ENCODE data around the gene FARS2.
"Not testable (repeated sequence)": the region's sequence is repeated elsewhere in the genome, so short reads cannot be mapped to it uniquely, and the experiment has no call there.

The FARS2 gene

DNA sequence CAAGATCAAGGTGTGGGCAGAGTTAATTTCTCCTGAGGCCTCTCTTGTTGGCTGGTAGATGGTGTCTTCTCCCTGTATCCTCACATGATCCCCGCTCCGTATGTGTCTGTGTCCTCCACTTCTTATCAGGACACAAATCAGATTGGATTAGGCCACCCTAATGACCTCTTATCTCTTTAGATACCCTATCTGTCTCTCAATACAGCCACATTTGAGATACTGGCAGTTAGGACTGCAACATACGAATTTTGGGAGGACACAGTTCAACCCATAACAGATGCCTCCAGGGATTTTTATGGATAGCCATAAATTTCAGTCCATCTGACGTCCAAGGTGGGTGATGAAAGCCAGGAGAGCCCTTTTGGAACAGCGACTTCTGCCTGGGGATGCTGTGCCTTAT is 376.4 kb downstream of the FARS2 start:
- no peak for DNase-seq (ENCODE audit: low read depth)

DNA sequence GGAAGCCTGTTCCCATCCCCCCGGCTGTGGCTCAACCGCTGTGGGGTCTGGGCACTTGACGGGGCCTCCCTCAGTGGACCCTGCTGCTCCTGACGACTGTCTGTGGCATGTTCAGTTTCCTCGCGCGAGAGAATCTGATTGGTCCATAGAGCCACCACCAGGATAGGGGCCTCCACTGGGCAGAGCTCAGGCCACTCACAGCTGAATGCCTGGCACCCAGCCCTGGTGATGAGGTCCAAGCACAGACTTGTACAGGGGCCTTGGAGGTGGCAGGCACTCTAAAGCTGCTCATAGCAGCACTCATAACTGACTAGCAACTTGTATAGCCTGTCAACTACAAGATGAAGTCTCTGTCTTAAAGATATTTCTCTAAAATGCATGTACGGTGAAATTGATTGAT is 377.4 kb downstream of the FARS2 start:
- no peak for DNase-seq (ENCODE audit: low read depth)

DNA sequence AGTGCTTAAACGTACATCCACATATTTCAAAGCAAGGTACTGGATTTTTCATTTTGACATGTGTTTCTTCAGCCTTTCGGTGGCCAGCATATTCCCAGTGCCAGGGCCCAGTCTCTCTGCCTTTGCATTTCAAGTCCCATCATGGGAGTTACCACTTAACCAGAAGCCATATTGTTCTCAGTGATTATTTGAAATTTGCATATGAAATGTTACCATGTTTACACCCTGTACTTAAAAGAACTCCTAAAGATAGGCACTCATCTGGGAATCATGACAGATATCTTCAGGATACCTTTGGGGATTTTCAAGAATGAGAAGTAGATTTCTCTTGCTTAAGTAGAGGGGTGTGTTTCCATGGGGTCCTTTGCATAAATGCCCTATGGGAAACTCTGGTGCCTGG is 377.9 kb downstream of the FARS2 start:
- DNase-seq (ENCODE audit: low read depth), result no peak

DNA sequence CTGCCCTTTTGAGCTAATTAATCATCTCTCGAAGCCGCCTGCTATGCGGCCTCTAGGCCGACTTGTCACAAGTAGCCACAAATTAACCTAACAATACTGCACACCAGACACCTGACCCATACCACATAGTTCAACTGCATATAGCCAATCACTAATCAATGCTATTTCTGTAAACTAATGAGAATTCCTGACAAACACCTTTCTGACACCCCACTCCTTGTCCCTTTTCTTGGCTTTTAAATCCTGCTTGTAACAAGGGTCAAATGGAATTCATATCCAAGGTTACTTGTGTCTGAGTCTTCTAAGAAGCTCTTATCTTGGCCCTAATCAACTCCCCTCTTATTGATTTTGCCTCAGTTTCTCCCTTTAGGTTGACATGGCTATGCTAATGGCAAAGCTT is 379.3 kb downstream of the FARS2 start:
- no peak for DNase-seq (ENCODE audit: low read depth)

DNA sequence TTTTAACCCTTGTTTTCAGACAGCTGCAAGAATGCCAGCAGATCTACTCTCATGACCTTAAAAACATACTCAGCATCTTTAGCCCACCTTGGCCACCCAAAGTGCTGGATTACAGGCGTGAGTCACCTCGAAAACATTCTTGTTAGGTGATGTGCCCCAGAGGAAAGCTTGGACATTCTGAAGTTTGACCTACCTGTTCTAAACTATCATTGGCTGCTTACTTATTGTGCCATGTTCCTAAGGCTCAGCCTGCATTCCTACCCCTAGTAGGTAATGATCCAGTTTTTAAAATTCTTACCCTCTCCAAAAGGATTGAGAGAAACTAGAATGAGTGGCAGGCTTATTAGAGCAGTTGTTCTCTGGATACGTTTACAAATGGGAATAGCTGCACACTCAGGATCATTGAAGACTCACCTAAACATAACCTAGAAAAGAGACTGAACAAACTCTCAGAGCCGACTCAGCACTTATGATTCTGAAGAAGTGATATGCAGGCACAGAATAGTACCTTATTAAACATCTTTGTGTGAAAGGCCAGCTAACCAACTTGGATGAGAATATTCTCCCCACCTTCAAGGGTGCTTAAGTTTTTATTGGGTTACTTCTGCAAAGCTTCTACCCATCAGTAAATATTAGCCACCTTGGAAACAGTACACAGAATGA is 383.3 kb downstream of the FARS2 start:
- DNase-seq (ENCODE audit: low read depth), result no peak

DNA sequence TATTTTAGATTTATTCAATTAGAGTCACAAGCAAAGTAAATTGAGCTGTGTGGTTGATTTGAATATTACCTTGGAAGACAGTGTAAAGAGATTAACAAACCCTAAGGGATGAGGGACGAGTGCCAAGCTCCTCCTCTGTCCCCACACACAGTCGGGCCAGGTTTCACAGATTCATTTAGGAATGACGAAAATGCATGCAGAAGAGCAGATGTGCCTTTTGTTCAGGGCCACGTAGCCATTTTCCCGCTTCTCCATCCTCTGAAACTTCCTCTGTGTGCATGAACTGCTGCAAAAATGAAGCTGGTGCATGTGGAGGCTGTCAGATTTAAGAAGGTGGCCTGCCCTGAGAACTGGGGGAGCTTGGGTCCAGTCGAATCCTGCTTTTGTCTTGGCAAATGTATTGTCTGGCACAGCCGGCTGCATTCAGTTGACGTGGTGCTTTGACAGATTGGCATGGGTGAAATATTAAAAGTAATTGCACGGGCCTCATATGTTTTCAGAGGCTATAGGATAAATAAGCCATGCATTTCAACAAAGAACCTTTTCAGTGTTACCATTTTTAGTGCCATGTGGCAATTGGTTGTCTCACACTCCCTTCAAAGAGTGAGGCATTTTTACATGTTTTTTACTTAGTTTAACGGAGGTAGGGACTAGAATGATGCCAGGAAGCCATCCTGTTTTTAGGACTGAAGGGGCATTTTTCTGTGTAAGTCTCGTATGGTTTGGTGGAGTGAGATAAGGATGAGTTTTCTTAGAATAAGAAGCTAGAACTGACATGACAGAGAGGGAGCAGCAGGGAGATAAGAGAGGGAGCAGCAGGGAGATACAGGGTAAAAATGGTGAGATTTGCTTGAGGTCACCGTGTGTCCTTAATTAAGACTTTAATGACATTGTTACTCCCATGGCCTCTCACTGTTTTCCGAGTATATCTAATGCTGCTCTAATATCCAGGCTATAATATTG is 384.3 kb downstream of the FARS2 start:
- no peak for DNase-seq (ENCODE audit: low read depth)

DNA sequence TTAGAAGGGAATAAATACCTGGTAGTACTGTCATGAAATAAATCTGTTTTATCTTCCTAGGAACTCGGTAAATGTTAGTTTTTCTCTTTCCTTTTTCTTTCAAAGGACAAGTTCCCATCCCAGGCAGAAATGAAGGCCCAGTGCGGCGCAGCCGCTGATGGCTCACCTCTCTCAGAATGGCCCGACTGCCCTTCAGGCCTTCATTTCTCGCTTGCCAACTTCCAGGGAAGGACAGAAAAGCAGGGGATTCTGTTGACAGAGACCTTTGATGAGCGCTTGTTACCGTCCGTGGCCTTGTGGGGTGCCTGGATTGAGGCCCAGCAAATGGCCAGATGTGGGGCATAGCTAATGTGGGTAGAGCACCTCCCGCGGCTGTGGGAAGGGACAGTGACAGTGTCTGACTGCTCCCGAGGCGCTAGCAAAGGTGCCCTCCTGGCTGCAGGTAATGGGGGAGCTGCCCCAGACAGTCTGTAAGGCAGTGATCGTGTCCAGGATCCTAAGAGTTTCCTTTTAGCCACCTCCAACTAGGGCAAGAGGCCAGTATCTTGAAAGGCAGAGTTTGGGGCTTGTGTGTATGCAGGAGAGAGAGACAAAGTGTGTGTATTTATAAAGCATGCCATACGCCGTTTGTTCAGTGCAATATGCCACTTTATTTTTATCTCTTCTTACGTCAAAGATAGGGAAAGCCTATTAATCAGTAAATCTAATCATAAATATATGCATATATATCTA is 391.3 kb downstream of the FARS2 start:
- no peak for DNase-seq (ENCODE audit: low read depth)

DNA sequence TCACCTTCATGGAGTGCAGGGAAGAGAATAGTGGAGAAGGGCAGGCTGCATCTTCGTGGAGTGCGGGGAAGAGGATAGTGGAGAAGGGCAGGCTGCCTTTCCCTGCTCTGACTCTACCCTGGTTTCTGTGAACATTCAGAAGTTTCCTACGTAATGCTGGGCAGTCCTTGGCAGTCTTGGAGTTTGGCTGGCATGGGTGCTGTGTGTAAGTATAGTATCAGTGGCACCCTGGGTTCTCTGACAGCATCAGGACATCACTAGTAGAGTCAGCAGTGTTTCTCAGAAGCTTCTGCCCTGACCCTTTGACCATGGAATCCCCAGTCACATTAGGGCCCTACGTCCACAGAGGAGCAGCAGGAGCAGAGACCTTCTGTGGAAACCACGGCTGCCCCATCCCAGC is 392.5 kb downstream of the FARS2 start:
- DNase-seq (ENCODE audit: low read depth), result no peak

DNA sequence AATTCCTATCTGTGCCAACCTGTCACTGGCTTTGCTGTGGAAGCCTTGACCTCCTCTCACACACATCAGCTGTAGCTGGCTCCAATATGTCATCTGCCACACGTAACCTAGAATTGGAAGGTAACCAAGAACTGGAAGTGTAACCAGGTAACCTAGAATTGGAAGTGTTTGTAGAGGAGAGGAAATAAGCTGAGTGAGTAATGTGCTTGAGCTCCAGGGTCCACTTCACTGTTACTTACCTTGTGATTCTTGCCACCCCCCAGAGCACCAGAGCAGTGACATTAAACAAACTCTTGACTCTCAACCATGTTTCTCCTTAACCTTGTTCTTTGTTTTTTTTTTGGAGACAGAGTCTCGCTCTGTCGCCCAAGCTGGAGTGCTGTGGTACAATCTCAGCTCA is 394.9 kb downstream of the FARS2 start:
- no peak for DNase-seq (ENCODE audit: low read depth)

DNA sequence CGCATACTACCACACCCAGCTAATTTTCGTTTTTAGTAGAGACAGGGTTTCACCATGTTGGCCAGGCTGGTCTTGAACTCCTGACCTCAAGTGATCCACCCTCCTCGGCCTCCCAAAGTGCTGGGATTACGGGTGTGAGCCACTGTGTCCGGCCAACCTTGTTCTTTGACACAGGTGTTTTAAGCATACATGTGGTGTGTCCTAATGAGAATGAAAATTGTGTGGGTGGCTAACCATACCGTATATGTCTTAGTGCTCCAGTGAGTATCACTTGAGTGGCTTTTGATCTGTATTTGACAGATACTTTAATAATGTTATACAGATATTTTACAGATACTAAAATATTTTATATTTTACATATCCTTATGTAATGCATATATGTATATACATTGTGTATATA is 395.4 kb downstream of the FARS2 start:
- DNase-seq (ENCODE audit: low read depth), result not testable (repeated sequence)

DNA sequence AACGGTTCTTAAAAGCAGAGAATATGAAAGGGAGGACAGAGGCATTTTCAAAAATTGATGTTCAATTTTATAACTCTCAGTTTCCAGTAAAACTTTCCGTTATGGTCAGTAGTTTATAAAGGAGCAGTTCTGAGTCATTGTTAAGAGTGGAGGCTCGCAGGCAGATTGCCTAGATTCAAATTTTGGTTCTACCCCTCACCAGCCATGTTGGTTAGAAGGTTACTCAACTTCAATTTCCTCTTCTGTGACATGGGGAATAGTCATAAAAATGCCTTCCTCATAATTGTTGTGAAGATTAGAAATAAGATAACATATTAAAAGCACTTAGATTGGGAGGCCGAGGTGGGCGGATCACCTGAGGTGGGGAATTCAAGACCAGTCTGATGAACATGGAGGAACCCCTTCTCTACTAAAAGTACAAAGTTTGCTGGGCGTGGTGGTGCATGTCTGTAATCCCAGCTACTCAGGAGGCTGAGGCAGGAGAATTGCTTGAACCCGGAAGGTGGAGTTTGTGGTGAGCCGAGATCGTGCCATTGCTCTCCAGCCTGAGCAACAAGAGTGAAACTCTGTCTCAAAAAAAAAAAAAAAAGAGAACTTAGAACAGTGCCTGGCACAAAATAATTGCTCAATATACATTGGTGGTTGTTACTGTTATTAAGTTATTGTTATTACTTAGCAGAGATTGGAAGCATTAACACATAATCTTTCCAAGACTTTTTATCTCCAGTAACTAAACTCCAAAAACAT is 396.5 kb downstream of the FARS2 start:
- no peak for DNase-seq (ENCODE audit: low read depth)

DNA sequence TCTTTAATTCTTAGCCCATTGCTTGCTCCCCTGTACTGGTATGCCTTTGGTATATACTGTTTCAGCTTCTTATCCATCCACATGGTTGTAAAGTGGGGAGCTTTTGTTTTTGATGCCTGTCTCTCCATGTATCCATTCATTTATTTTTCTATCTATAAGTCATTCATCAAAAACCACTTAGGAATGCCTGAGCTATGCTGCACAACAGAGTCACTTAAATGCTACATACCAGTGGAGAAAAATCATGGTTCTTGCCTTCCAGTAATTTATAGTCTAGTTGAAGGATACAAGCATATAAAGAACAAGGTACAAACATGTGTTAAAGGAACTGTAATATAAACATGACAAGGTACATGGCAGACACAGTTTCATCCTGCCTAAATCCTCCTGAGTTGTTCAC is 398.2 kb downstream of the FARS2 start:
- no peak for DNase-seq (ENCODE audit: low read depth)

DNA sequence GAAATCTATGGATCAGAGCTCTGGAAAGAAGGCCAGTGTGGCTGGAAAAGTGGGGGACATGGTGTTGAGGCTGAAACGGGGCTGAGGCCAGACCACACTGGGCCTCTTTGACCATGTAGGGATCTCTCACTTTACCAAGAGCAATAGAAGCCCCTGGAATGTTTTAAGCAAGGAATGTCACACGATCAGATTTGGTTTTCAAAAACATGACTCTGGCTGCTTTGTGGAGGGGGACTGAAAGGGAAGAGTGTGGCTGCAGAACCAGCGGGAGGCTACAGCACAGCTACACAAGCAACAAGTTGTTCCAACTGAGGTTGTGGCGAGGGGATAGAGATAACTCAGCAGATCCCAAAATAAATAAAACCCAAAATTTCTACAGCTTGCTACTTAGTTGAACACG is 399.5 kb downstream of the FARS2 start:
- no peak for DNase-seq (ENCODE audit: low read depth)

DNA sequence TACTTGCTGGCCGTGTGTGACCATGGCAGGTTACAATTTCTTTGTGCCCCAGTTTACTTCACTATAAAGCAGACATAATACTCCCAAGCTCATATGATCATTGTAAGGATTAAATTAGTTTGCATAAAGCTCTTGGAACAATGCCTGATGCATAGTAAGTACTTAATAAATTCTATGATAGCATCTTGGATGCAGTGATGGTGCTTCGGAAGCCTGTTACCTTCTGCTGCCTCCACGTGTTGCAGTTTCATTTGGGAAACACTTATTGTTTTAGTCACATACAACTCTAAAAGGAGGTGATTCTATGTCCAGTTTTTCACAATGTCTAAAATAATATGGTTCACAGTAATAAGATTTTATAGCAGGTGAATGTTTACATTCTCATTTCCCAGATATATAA is 401.5 kb downstream of the FARS2 start:
- DNase-seq (ENCODE audit: low read depth), result no peak

DNA sequence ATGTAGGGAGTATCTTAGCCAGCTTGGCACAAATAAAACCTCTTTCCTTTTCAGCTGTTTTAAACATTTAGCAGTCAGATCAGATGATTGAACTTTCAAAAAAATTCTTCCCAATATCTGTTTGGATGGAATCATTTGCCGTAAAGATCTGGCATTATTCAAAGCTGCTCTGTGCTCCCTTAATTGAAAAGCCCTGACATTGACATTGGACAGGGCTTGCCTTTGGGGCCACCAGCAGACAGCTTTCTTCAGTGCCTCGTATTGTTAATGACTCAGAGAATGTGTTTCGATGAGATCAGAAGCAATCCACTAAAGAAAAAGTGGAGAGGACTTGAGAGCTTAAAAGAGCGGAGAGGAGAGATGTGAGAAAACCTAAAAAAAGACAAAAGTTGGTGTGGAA is 401.9 kb downstream of the FARS2 start:
- DNase-seq (ENCODE audit: low read depth), result no peak

DNA sequence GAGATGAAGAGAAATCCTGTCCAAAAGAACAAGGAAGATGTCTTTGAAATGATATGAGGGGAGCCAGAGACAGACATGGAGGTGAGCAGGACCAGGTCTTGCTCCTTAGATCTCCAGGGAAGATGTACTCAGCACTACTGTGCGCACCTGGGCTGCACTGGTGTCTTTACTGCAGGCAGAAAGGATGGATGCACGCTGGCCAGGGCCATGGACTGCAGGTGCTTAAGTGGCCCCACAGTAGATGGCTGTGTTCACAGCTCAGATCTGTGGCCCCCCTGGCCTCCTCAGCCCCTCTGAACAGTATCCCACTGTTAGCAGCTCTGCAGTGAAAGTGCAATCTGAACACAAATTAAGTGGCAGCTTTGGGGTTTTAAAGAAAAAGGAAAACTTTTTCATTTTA is 402.4 kb downstream of the FARS2 start:
- DNase-seq (ENCODE audit: low read depth), result no peak

DNA sequence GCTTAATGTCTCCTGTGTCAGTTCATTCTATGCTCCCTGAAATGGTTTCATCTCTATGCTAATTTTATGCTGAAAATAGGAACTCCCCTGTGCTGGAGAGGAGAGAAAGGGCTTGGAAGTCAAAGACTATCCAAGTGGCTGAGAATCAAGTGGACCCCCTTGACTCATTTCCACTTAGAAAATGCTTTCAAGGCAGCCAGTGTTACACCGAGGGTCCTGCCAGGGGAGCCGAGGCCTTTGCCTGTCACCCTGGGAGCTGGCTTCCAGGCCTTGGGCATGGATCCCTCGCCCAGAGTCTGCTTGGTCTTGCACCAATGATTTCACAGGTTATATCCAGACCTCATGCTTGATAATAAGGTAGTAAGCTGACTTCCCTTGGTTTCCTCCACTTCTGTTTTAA is 402.8 kb downstream of the FARS2 start:
- no peak for DNase-seq (ENCODE audit: low read depth)

DNA sequence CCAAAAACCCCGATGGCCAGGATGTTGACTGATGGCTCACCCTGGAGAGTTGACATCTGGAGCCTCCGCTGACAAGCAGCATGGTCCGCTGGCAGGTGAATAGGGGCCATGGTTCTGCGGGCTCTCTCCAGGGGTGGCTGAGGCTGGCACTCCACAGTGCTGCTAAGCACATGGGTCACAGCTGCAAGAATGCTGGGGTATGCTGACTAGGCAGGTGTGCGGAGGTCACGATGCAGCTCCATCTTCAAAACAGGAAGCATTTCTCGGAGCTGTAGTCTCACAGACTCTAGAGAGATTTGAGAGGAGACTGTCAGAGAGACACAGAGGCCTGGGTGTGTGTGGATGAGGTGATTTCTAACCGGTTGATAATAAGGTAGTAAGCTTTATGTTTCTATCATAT is 403.9 kb downstream of the FARS2 start:
- no peak for DNase-seq (ENCODE audit: low read depth)

DNA sequence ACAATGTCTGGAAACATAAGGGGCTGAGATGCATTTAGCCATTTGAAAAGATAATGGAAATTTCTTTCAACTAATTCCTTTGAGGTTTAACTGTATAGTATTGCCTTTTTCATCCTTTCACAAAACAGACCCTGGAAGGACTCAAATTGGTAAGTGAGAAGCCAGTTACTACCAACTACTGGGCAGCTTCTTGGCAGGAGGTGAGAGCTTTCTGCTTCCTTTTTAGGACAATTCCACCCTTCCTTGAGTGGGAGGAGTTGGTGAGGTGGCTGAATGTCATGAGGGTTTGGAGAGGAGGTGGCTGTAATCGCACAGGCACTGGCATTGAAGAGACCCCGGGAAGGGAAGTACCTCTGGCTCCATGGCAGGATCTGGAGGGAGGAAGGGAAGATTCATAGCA is 404.4 kb downstream of the FARS2 start:
- DNase-seq (ENCODE audit: low read depth), result no peak

DNA sequence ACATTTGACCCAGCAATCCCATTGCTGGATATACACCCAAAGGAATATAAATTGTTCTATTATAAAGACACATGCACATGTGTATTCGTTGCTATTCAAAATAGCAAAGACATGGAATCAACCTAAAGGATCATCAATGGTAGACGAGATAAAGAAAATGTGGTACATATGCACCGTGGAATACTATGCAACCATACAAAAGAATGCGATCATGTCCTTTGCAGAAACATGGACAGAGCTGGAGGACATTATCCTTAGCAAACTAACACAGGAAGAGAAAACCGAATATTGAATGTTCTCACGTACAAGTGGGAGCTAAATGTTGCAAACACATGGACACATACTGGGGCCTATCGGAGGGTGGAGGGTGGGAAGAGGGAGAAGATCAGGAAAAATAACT is 405.4 kb downstream of the FARS2 start:
- no peak for DNase-seq (ENCODE audit: low read depth)

DNA sequence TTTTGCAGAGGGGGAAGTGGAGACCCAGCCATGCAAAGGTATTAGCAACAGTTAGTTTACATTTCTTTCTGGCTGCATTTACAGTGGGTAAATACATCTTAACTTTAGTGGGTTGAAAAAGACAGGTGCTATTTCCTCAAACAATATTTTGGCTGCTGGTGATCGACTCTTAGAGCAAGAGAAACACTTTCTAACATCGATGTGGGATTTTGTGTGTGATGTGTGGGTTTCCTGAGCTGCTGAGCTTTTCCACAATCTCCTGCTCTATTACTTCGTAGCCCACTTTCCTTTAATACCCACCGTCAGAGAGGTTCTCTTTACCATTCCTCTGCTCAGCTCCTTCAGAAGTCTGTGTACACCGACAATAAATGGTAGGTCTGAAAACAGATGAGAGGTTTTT is 406.4 kb downstream of the FARS2 start:
- no peak for DNase-seq (ENCODE audit: low read depth)

DNA sequence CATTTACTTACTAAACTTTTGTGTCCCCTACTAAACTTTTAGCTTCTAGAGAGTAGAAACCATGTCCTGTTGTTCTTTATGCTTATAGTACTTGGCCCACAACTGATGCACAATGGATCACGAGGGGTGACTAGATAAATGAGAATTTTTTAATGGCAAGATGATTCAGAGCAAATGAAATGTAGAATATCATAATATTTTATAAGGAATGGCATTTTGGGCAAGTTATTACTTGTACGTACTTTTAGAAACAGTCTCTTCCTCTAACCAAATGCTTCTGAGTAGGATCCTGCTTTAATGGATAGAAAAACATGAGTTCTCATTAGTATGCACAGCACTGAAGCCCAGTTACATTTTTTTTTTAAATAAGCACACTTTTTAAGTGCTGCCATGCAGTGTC is 409.1 kb downstream of the FARS2 start:
- DNase-seq (ENCODE audit: low read depth), result no peak

All from activated gamma-delta T cell treated with anti-CD3 and anti-CD28 coated beads, Interleukin-2, amount 50 U/mL, for 16 hours (primary cell).